Endodermal cell (in vitro differentiated cells): ENCODE results near the gene DTYMK. TPM values are rescaled to one million over a fixed set of nuclear protein-coding genes. Genes with fewer than 3 reads are reported as not detected.

Experiments
- DNase-seq: peaks from one replicate; pipeline ENCODE4 v3.0.0-alpha.2; 2017
- H3K27ac ChIP-seq: 2 replicates; pipeline ENCODE4 v1.5.1; 2013; ENCODE audit warnings: mild to moderate bottlenecking, low read depth, low read length, moderate library complexity
- H3K27me3 ChIP-seq: 2 replicates; pipeline ENCODE4 v1.6.1; 2013; ENCODE audit warnings: mild to moderate bottlenecking, low read length, moderate library complexity; ENCODE audit not compliant: insufficient read depth, control insufficient read depth, poor library complexity, severe bottlenecking
- H3K36me3 ChIP-seq: 2 replicates; pipeline ENCODE4 v1.7.0; 2013; ENCODE audit warnings: mild to moderate bottlenecking, low read length, moderate library complexity; ENCODE audit not compliant: control insufficient read depth, insufficient read depth
- H3K4me1 ChIP-seq: one replicate; pipeline ENCODE4 v1.7.0; 2013; ENCODE audit warnings: low read length; ENCODE audit not compliant: control insufficient read depth, insufficient read depth
- H3K4me3 ChIP-seq: 2 replicates; pipeline ENCODE4 v1.5.1; 2013; ENCODE audit warnings: mild to moderate bottlenecking, low read length, moderate library complexity
- H3K9ac ChIP-seq: 2 replicates; pipeline ENCODE4 v1.6.1; 2013; ENCODE audit warnings: mild to moderate bottlenecking, low read length, moderate library complexity; ENCODE audit not compliant: poor library complexity, severe bottlenecking; ENCODE audit errors: extremely low read depth
- H3K9me3 ChIP-seq: 2 replicates; pipeline ENCODE4 v1.6.1; 2013; ENCODE audit warnings: mild to moderate bottlenecking, low read length, moderate library complexity; ENCODE audit not compliant: control insufficient read depth
- H3K27ac Mint-ChIP-seq: 2 replicates; pipeline ENCODE4 v1.8.0; 2020; ENCODE audit warnings: mixed read lengths
- H3K27me3 Mint-ChIP-seq: 2 replicates; pipeline ENCODE4 v1.8.0; 2021; ENCODE audit warnings: mild to moderate bottlenecking, mixed read lengths; ENCODE audit not compliant: insufficient read depth
- H3K36me3 Mint-ChIP-seq: 2 replicates; pipeline ENCODE4 v1.8.0; 2020; ENCODE audit warnings: low read depth, mixed read lengths
- H3K4me1 Mint-ChIP-seq: 2 replicates; pipeline ENCODE4 v1.8.0; 2020; ENCODE audit warnings: mixed read lengths
- H3K4me3 Mint-ChIP-seq: 2 replicates; pipeline ENCODE4 v1.8.0; 2020; ENCODE audit warnings: mild to moderate bottlenecking, moderate library complexity, mixed read lengths
- H3K9me3 Mint-ChIP-seq: 2 replicates; pipeline ENCODE4 v1.8.0; 2020; ENCODE audit warnings: mild to moderate bottlenecking, mixed read lengths
- WGBS, 2 experiments: methylation state at CpG; one replicate each; pipeline versions ENCODE4 v1.1.5 to v1.1.7; 2013; ENCODE audit warnings: missing lambda C conversion rate in 2 of 2, mixed read lengths in 1 of 2; ENCODE audit not compliant: insufficient coverage in 1 of 2, insufficient read length in 1 of 2; 5-methylcytosine and 5-hydroxymethylcytosine counted together
- total RNA-seq, 2 donors: library from RNA; stranded (reverse); fragmentation: NEBNext Ultra II Directional in 1 of 2; extraction: Animal tissue kit (Norgen Biotek cat#: 25700) in 1 of 2; gene quantifications; 2 replicates in 1 of 2; 3 replicates in 1 of 2; pipeline ENCODE4 v1.2.1, GENCODE V29; 2021
- TF ChIP-seq, protein P1 (sequence below): fragments of 200-600 bp; sonication (generic); conservative IDR thresholded peaks from 2 replicates; pipeline ENCODE4 v1.5.0; 2021; ENCODE audit warnings: antibody characterized with exemption, mild to moderate bottlenecking

Gene DTYMK
- total RNA-seq, 2 donors from 2014 or later: 60.9 to 62.4 TPM

DNA sequence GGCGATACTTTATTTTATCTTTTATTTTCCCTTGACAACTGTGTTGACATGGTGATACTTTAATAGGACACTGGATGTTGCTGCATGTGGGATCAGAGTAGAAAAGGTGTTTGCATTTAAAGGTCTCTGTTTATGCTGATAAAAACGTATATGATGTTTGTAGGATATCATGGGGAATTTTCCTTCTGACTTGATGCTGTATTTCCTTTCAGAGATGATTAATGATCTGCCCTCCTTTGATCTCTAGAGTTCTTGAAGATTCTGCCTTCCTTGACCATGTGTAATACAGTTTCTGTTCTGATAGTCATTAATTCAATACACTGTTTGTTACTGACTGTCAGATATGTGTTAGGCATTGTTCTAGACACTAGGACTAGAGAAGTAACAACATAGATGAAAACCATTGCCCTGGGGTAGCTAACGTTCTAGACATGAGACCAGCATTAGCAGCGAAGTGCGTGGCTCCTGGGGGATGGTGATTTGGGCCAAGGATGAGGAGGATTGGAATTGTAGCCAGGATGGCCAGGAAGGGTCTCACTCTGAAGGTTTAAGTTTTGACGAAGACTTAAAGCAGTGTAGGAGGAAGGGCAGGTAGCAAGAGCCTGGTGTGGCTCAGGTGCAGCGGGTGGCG is 46.3 kb downstream of the DTYMK start:
- H3K4me3 ChIP-seq: peak overlapping the region; percentile 69
- peaks cover 28% of the 10 kb centered on the region for H3K4me1 Mint-ChIP-seq
- H3K9me3 Mint-ChIP-seq: peaks cover 6% of the 10 kb centered on the region
- no peak overlapping the region for H3K4me3 Mint-ChIP-seq
- no peaks in the 10 kb centered on the region for H3K4me1 ChIP-seq
- WGBS, 2 experiments: 93 to 94% methylated on average over 8 of the region's 8 CpGs
- TF ChIP-seq, protein P1, sequence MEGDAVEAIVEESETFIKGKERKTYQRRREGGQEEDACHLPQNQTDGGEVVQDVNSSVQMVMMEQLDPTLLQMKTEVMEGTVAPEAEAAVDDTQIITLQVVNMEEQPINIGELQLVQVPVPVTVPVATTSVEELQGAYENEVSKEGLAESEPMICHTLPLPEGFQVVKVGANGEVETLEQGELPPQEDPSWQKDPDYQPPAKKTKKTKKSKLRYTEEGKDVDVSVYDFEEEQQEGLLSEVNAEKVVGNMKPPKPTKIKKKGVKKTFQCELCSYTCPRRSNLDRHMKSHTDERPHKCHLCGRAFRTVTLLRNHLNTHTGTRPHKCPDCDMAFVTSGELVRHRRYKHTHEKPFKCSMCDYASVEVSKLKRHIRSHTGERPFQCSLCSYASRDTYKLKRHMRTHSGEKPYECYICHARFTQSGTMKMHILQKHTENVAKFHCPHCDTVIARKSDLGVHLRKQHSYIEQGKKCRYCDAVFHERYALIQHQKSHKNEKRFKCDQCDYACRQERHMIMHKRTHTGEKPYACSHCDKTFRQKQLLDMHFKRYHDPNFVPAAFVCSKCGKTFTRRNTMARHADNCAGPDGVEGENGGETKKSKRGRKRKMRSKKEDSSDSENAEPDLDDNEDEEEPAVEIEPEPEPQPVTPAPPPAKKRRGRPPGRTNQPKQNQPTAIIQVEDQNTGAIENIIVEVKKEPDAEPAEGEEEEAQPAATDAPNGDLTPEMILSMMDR: no peak
- no peak overlapping the region for H3K9ac ChIP-seq
- no peak overlapping the region for H3K27ac ChIP-seq
- H3K27ac Mint-ChIP-seq: no peak overlapping the region
- no peaks in the 10 kb centered on the region for H3K27me3 Mint-ChIP-seq
- no peaks in the 10 kb centered on the region for H3K27me3 ChIP-seq
- H3K36me3 Mint-ChIP-seq: peaks cover 34% of the 10 kb centered on the region
- H3K36me3 ChIP-seq: peaks cover 17% of the 10 kb centered on the region
- DNase-seq: no peak
- peaks cover 15% of the 10 kb centered on the region for H3K9me3 ChIP-seq

DNA sequence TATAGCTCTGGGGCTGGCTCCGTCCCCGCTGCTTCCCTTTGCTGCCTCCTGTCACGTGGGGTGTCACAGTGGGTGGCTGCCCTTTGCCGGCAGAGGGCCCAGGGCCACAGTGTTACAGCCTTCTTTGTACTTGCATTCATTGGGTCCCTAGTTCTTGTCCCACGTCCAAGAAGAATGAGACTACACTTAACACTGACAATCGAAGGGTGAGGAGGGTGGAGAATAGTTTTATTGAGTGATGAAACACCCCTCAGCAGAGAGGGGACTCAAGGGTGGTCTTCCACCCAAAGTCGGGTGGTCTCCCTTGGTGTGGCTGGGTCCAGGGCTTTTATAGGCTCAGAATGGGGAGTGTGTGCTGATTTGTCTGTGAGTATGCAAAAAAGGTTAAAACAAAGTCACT is 47.2 kb downstream of the DTYMK start:
- H3K27me3 ChIP-seq: no peaks in the 10 kb centered on the region
- Mint-ChIP-seq H3K27ac (no peak overlapping the region), H3K9me3 (peaks cover 6% of the 10 kb centered on the region), H3K4me3 (peak overlapping the region; percentile 77), H3K36me3 (peaks cover 27% of the 10 kb centered on the region), H3K4me1 (peaks cover 28% of the 10 kb centered on the region), H3K27me3 (no peaks in the 10 kb centered on the region)
- peak; percentile 65 for DNase-seq
- peaks cover 17% of the 10 kb centered on the region for H3K36me3 ChIP-seq
- H3K9ac ChIP-seq: no peak overlapping the region
- no peaks in the 10 kb centered on the region for H3K4me1 ChIP-seq
- TF ChIP-seq, protein P1: no peak
- H3K27ac ChIP-seq: no peak overlapping the region
- 96 to 100% methylated on average over 1 to 7 of the region's 7 CpGs for WGBS, 2 experiments
- H3K9me3 ChIP-seq: peaks cover 15% of the 10 kb centered on the region
- peak overlapping the region; percentile 83 for H3K4me3 ChIP-seq

DNA sequence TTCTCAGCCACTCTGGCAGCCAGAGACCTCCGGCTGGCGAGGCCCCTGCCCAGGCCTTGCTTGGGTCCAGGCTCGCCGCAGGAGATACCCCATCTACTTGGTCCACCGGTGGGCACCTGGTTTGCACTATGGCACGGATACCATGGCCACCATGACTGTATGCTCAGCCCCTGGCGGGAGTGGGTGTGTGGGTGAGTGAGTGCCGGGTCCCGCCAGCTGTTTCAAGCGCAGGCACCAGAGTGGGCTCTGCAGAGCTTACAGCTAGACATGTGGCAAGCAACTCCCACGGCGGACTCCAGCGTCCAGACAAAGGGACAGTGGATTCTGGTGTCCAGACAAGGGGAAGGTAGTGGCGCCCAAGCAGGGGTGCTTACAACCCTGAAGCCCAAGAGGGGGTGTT is 47.7 kb downstream of the DTYMK start:
- Histone ChIP-seq H3K27ac (no peak overlapping the region), H3K9ac (no peak overlapping the region), H3K36me3 (peaks cover 21% of the 10 kb centered on the region), H3K4me1 (no peaks in the 10 kb centered on the region), H3K4me3 (peak overlapping the region; percentile 83), H3K9me3 (peaks cover 15% of the 10 kb centered on the region), H3K27me3 (no peaks in the 10 kb centered on the region)
- peaks cover 6% of the 10 kb centered on the region for H3K9me3 Mint-ChIP-seq
- peak overlapping the region; percentile 77 for H3K4me3 Mint-ChIP-seq
- H3K27ac Mint-ChIP-seq: peak overlapping the region; percentile 66
- peaks cover 28% of the 10 kb centered on the region for H3K4me1 Mint-ChIP-seq
- WGBS, 2 experiments: 96 to 97% methylated on average over 14 of the region's 14 CpGs
- no peak for DNase-seq
- H3K27me3 Mint-ChIP-seq: no peaks in the 10 kb centered on the region
- H3K36me3 Mint-ChIP-seq: peaks cover 24% of the 10 kb centered on the region
- TF ChIP-seq, protein P1: no peak
